ENCODE results near the gene GULP1.

Gene GULP1

GRCh38 chr2:188610050-188610444 lies 318.4 kb downstream of the GULP1 start:
- no peak for DNase-seq

GRCh38 chr2:188610827-188611226 lies 319.2 kb downstream of the GULP1 start:
- no peak for DNase-seq

- no peak for DNase-seq
Measured at GRCh38 chr2:188619146-188619545, 327.5 kb downstream of the GULP1 start.

- no peak for DNase-seq
Measured at GRCh38 chr2:188620916-188621315, 329.2 kb downstream of the GULP1 start.

GRCh38 chr2:188622601-188623260 lies 331.1 kb downstream of the GULP1 start:
- no peak for DNase-seq

GRCh38 chr2:188623995-188624643 lies 332.4 kb downstream of the GULP1 start:
- DNase-seq, result no peak

GRCh38 chr2:188627471-188627870 lies 335.8 kb downstream of the GULP1 start:
- DNase-seq, result no peak

- DNase-seq, result no peak
Measured at GRCh38 chr2:188628989-188629752, 337.5 kb downstream of the GULP1 start.

GRCh38 chr2:188629753-188630527 lies 338.3 kb downstream of the GULP1 start:
- DNase-seq, result no peak

- no peak for DNase-seq
Measured at GRCh38 chr2:188631037-188631809, 339.5 kb downstream of the GULP1 start.

- DNase-seq, result no peak
Measured at GRCh38 chr2:188634656-188635055, 343.0 kb downstream of the GULP1 start.

Measured in stimulated activated CD4-positive, alpha-beta T cell treated with anti-CD3 and anti-CD28 coated beads, Interleukin-15, amount 100 ng/mL, for 24 hours (primary cell).